ENCODE measurements around the gene UBE2V1.

GRCh38 chr20:50039706-50040431 is 73.1 kb downstream of the UBE2V1 start:
- no peak for TF ChIP-seq POLR2A (IDR thresholded peaks at IDR 0.05)
- no peak for TF ChIP-seq CTCF (IDR thresholded peaks at IDR 0.05)
